HepG2 (cell line): ENCODE results near the gene COL5A2. TPM values are rescaled to one million over a fixed set of nuclear protein-coding genes. Genes with fewer than 3 reads are reported as not detected.

ENCODE experiments used
- ATAD3A ChIP-seq: sonication (generic); formaldehyde crosslinking; IDR thresholded peaks from 2 replicates; pipeline ENCODE4 v1.4.0; 2020; ENCODE audit warnings: missing genetic modification reagents
- CHD2 ChIP-seq: IDR thresholded peaks from 2 replicates; pipeline ENCODE4 v1.6.1; 2011; ENCODE audit warnings: low read depth, low read length, improper control_type of control experiment
- HDAC2 ChIP-seq: sonication (generic); formaldehyde crosslinking; IDR thresholded peaks from 2 replicates; pipeline ENCODE4 v1.4.0; 2020; ENCODE audit warnings: missing genetic modification reagents
- HMG20B ChIP-seq: conservative IDR thresholded peaks from 2 replicates; pipeline ENCODE4 v1.6.1; 2016; ENCODE audit warnings: missing genetic modification reagents, missing compliant biosample characterization
- HMGXB4 ChIP-seq, 2 experiments: sonication (generic) in 1 of 2; formaldehyde crosslinking in 1 of 2; IDR thresholded peaks; 2 replicates each; pipeline versions ENCODE4 v1.4.0 to v1.6.1; 2018 to 2020; ENCODE audit warnings: missing genetic modification reagents in 2 of 2, borderline replicate concordance in 1 of 2, low read depth in 1 of 2, mild to moderate bottlenecking in 1 of 2, missing biosample characterization in 1 of 2
- KIAA2018 ChIP-seq: sonication (generic); formaldehyde crosslinking; IDR thresholded peaks from 2 replicates; pipeline ENCODE4 v1.5.0; 2020; ENCODE audit warnings: mild to moderate bottlenecking, missing genetic modification reagents, borderline replicate concordance
- NFKB2 ChIP-seq: sonication (generic); formaldehyde crosslinking; IDR thresholded peaks from 2 replicates; pipeline ENCODE4 v1.4.0; 2020; ENCODE audit warnings: missing genetic modification reagents, borderline replicate concordance
- RBFOX2 ChIP-seq: fragments of 200-400 bp; formaldehyde crosslinking; IDR thresholded peaks from 2 replicates; pipeline ENCODE4 v1.6.1; 2017; ENCODE audit warnings: low read depth, mild to moderate bottlenecking, low read length
- SMAD3 ChIP-seq: sonication (generic); formaldehyde crosslinking; IDR thresholded peaks from 2 replicates; pipeline ENCODE4 v1.4.0; 2020; ENCODE audit warnings: missing genetic modification reagents
- SMAD9 ChIP-seq: sonication (generic); formaldehyde crosslinking; IDR thresholded peaks from 2 replicates; pipeline ENCODE4 v1.5.1; 2020; ENCODE audit warnings: mild to moderate bottlenecking, missing genetic modification reagents
- ZNF234 ChIP-seq: sonication (generic); formaldehyde crosslinking; conservative IDR thresholded peaks from 2 replicates; pipeline ENCODE4 v1.5.1; 2020; ENCODE audit warnings: mild to moderate bottlenecking, missing genetic modification reagents
- ZNF451 ChIP-seq: sonication (generic); formaldehyde crosslinking; IDR thresholded peaks from 2 replicates; pipeline ENCODE4 v1.5.0; 2020; ENCODE audit warnings: mild to moderate bottlenecking, missing genetic modification reagents
- ZNF547 ChIP-seq: sonication (generic); formaldehyde crosslinking; IDR thresholded peaks from 2 replicates; pipeline ENCODE4 v1.5.1; 2020; ENCODE audit warnings: mild to moderate bottlenecking, missing genetic modification reagents
- ZNF784 ChIP-seq: sonication (generic); formaldehyde crosslinking; IDR thresholded peaks from 2 replicates; pipeline ENCODE4 v1.5.1; 2020; ENCODE audit warnings: missing genetic modification reagents, mild to moderate bottlenecking, borderline replicate concordance
- ZSCAN20 ChIP-seq: sonication (generic); formaldehyde crosslinking; IDR thresholded peaks from 2 replicates; pipeline ENCODE4 v1.4.0; 2020; ENCODE audit warnings: missing genetic modification reagents, mild to moderate bottlenecking, borderline replicate concordance
- polyA plus RNA-seq, 8 experiments: library from polyadenylated mRNA; depleted of rRNA in 3 of 8; stranded (reverse) in 7 of 8; unstranded in 1 of 8; fragments of >200 nt; fragmentation: Illumina TruSeq in 4 of 8; extraction: Trizol in 4 of 8; gene quantifications; 2 replicates each; pipeline versions ENCODE4 v1.2.1 to v1.2.3, GENCODE V29; 2011 to 2016; ENCODE audit warnings: low read depth in 4 of 8, missing spikeins in 1 of 8, mixed read lengths in 1 of 8; ENCODE audit not compliant: insufficient read depth in 1 of 8
- total RNA-seq, 5 experiments: library from RNA; depleted of rRNA; stranded (reverse); fragments of >200 nt; fragmentation: Illumina TruSeq; extraction: Trizol; gene quantifications; 2 replicates each; pipeline ENCODE4 v1.2.3, GENCODE V29; 2016; ENCODE audit warnings: low read depth in 1 of 5

Gene COL5A2
- total and polyA plus RNA-seq, 2 of the 13 experiments (the other 11 are each of a cell fraction or from before 2014, with no cell fraction given), result 0.83 to 1.5 TPM

GRCh38 chr2:189208254-189208653, 28.7 kb upstream of the COL5A2 start (continued):
- TF ChIP-seq KIAA2018 (CRISPR knock-in tag), result no peak
- TF ChIP-seq HMGXB4 (CRISPR knock-in tag; IDR thresholded peaks at IDR 0.05; ENCODE audit: borderline replicate concordance in 1 of 2, low read depth in 1 of 2), result no peak
- TF ChIP-seq ATAD3A (CRISPR knock-in tag), result no peak
- TF ChIP-seq ZNF547 (CRISPR knock-in tag), result no peak
- TF ChIP-seq SMAD3 (CRISPR knock-in tag), result no peak
- no peak for TF ChIP-seq ZNF234
- TF ChIP-seq RBFOX2, result no peak
- TF ChIP-seq HMG20B (CRISPR knock-in tag), result no peak
- no peak for TF ChIP-seq NFKB2 (CRISPR knock-in tag)
- TF ChIP-seq ZSCAN20, result no peak
- TF ChIP-seq ZNF451, result no peak
- no peak for TF ChIP-seq CHD2
- TF ChIP-seq ZNF784, result no peak
- TF ChIP-seq SMAD9 (CRISPR knock-in tag), result no peak
- TF ChIP-seq HDAC2 (CRISPR knock-in tag), result no peak
